GM12864 (cell line): ENCODE results near the gene PXDN.

Experiments
- DNase-seq: peaks from one replicate; pipeline ENCODE4 v3.0.0-alpha.2; 2011; ENCODE audit warnings: low read depth
- H3K4me3 ChIP-seq: 2 replicates; pipeline ENCODE4 v1.5.1; 2011; ENCODE audit warnings: mild to moderate bottlenecking, low read depth, low read length, control low read depth
- CTCF ChIP-seq: IDR thresholded peaks from 2 replicates; pipeline ENCODE4 v1.5.1; 2011; ENCODE audit warnings: low read depth, mild to moderate bottlenecking, moderate library complexity, low read length, control low read depth, inconsistent platforms; ENCODE audit errors: missing control alignments

PXDN gene

GRCh38 chr2:1715184-1716013 lies 28.9 kb downstream of the PXDN start:
- H3K4me3 ChIP-seq, result no peak overlapping the region
- TF ChIP-seq CTCF, result no peak
- no peak for DNase-seq

GRCh38 chr2:1714291-1715064 lies 29.8 kb downstream of the PXDN start:
- no peak overlapping the region for H3K4me3 ChIP-seq
- DNase-seq, result no peak
- TF ChIP-seq CTCF, result no peak

- DNase-seq, result no peak
- no peak overlapping the region for H3K4me3 ChIP-seq
- no peak for TF ChIP-seq CTCF
These were observed 30.5 kb downstream of the PXDN start for GRCh38 chr2:1713839-1714236.

- no peak for DNase-seq
- TF ChIP-seq CTCF, result no peak
- H3K4me3 ChIP-seq, result no peak overlapping the region
These were observed 31.0 kb downstream of the PXDN start for GRCh38 chr2:1713142-1713838.

GRCh38 chr2:1709946-1710560 lies 34.3 kb downstream of the PXDN start:
- no peak overlapping the region for H3K4me3 ChIP-seq
- no peak for DNase-seq
- TF ChIP-seq CTCF, result no peak

GRCh38 chr2:1709335-1709605 lies 35.0 kb downstream of the PXDN start:
- no peak for TF ChIP-seq CTCF
- no peak for DNase-seq
- H3K4me3 ChIP-seq, result no peak overlapping the region
